Tibial artery (tissue), 4 donors: Measurements from ENCODE around the gene MRTO4.

Experiments
- DNase-seq, 2 donors: peaks; one replicate each; pipeline ENCODE4 v3.0.0-alpha.2; 2019
- H3K27ac ChIP-seq, 2 donors: fragments of 200-600 bp; sonication (generic) in 1 of 2; 1 replicate in 1 of 2; 2 replicates in 1 of 2; pipeline ENCODE4 v1.5.1; 2018 to 2019; ENCODE audit warnings: mild to moderate bottlenecking in 1 of 2
- H3K27me3 ChIP-seq, 2 donors: fragments of 200-600 bp; sonication (generic) in 1 of 2; one replicate each; pipeline versions ENCODE4 v1.5.1 to v1.6.0; 2016 to 2019
- H3K36me3 ChIP-seq, 3 donors: fragments of 200-600 bp; sonication (generic) in 2 of 3; one replicate each; pipeline ENCODE4 v1.5.1; 2016 to 2019; ENCODE audit warnings: mild to moderate bottlenecking in 2 of 3
- H3K4me1 ChIP-seq, 4 donors: fragments of 200-600 bp; sonication (generic) in 2 of 4; 1 replicate in 3 of 4; 2 replicates in 1 of 4; pipeline ENCODE4 v1.5.1; 2016 to 2019
- H3K4me3 ChIP-seq, 2 donors: fragments of 200-600 bp; sonication (generic) in 1 of 2; 1 replicate in 1 of 2; 2 replicates in 1 of 2; pipeline ENCODE4 v1.5.1; 2018 to 2019; ENCODE audit warnings: mild to moderate bottlenecking in 2 of 2
- H3K9me3 ChIP-seq, 3 donors: fragments of 200-600 bp; sonication (generic) in 1 of 3; one replicate each; pipeline ENCODE4 v1.5.1; 2016 to 2019
- CTCF ChIP-seq, 2 experiments: fragments of 200-600 bp in 1 of 2; fragments of 450-650 bp in 1 of 2; IDR thresholded peaks; one replicate each; pipeline ENCODE4 v1.5.1; 2017 to 2019; ENCODE audit warnings: antibody characterized with exemption in 2 of 2, mild to moderate bottlenecking in 1 of 2, moderate library complexity in 1 of 2
- intact Hi-C: fragments of 100-400 bp; cut with DNase I; formaldehyde crosslinking; loops from one replicate; pipeline ENCODE4 v1.15.0; 2023; ENCODE audit warnings: low total_unique reads

MRTO4 gene

GRCh38 chr1:19232524-19232846 is 19.1 kb upstream of the MRTO4 start:
- H3K27ac ChIP-seq, result no peak overlapping the region
- no peaks in the 10 kb centered on the region for H3K9me3 ChIP-seq
- intact Hi-C loops, result loop anchor here (10.0 kb wide), 2 partner anchors 48 to 328 kb away; partner anchors contain the start of gene ALDH4A1
- TF ChIP-seq CTCF (IDR thresholded peaks at IDR 0.05), result no peak
- peak in 1 of 2 donors; percentile 64 for DNase-seq
- no peak overlapping the region for H3K4me3 ChIP-seq
- H3K36me3 ChIP-seq, result peaks cover 57 to 100% (median 95%) of the 10 kb centered on the region in 3 donors
- H3K4me1 ChIP-seq, result no peaks in the 10 kb centered on the region
- H3K27me3 ChIP-seq, result no peaks in the 10 kb centered on the region

DNA sequence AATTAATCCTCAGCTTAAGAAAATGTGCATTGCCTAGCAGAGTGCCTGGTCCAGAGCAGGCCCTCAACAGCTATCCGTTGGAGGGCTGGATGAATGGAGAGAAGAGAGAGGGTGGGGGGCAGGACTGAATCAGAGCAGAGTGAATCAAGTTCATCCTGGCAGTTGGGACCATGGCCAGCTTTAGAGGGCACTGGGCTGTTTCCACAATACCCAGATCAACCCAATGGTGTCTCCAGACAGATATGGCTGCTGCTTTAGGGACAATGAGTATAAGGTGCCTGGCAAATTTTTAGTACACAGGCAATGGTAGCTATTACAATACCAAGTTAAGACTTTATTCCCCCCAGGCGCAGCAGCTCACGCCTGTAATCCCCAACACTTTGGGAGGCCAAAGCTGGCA is 17.4 kb upstream of the MRTO4 start:
- Histone ChIP-seq H3K4me1 (no peaks in the 10 kb centered on the region), H3K27ac (no peak overlapping the region), H3K27me3 (no peaks in the 10 kb centered on the region), H3K4me3 (no peak overlapping the region), H3K36me3 (peaks cover 66 to 100% (median 99%) of the 10 kb centered on the region in 3 donors), H3K9me3 (no peaks in the 10 kb centered on the region)
- peak in 1 of 2 donors; percentile 17 for DNase-seq
- intact Hi-C loops, result loop anchor here (10.0 kb wide), 2 partner anchors 49 to 329 kb away; partner anchors contain the start of gene ALDH4A1
- TF ChIP-seq CTCF (IDR thresholded peaks at IDR 0.05), result no peak

DNA sequence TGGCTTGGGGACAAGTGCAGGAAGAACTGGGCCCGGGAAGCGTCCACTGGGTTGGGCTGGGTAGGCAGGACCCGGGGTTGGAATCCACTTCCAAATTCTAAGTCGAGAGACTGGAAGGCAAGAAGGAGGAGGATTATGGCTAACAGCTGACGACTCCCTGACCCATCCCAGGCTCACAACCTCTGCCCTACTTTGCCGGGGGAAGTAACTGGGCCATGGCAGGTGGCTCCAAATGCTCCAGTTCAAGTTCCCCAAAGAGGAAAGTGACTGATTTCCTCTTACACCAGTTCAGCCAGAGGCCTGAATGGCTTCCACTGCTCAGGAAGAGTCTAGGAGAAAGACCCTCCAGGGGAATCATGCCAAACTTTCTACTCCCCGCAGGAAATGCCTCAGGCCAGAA is 11.7 kb upstream of the MRTO4 start:
- H3K4me1 ChIP-seq, result no peaks in the 10 kb centered on the region
- H3K27ac ChIP-seq, result no peak overlapping the region
- H3K4me3 ChIP-seq, result no peak overlapping the region
- H3K27me3 ChIP-seq, result no peaks in the 10 kb centered on the region
- no peak for DNase-seq
- H3K9me3 ChIP-seq, result no peaks in the 10 kb centered on the region
- intact Hi-C loops, result loop anchor here (10.0 kb wide), 2 partner anchors 55 to 335 kb away; partner anchors contain the start of gene ALDH4A1
- H3K36me3 ChIP-seq, result peaks cover 66 to 100% (median 94%) of the 10 kb centered on the region in 3 donors
- TF ChIP-seq CTCF (IDR thresholded peaks at IDR 0.05), result no peak

DNA sequence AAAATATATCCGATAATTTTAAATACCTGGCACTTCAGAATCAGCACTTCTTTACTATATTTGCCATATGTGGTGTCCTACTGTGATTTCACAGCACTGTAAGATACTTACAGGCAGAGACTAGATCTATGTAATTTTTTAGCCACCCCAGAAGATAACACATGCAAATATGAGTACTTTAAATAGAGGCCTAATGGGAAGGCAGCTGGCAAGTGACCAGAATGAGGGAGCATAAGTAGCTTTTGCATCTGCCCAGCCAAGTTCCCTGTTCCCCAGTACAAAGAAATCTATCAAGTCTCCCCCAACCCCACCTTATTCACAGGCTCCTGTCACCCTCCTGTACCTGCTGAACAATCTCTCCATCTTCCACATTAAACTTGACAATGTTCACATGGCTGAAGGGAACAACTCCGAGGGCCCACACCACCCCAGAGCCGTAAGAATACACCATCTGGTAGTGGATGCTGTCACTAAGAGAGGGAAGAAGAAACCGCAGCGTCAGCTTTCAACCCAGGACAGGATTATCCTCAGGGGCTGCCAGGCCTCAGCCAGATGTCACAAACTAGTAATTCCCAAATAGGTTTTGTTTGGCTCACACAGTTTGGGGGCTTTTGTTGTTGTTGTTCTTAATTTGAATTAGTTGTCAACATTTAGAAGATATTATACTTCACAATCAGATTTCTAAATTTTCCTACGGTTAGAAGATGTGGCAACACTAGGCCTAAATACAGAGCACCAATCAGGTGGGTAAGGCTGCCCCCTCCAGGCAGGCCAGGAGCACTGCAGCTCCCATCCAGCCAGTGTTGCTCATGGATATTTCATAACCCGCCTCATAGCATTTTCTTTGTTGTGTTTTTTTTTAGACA is 10.7 kb upstream of the MRTO4 start:
- Histone ChIP-seq H3K9me3 (no peaks in the 10 kb centered on the region), H3K27ac (peak overlapping the region in 1 of 2 donors; percentile 34), H3K4me3 (no peak overlapping the region), H3K27me3 (no peaks in the 10 kb centered on the region), H3K4me1 (no peaks in the 10 kb centered on the region), H3K36me3 (peaks cover 66 to 95% (median 88%) of the 10 kb centered on the region in 3 donors)
- peak; percentile 88 to 97 for TF ChIP-seq CTCF (IDR thresholded peaks at IDR 0.05)
- intact Hi-C loops, result no loop called here
- DNase-seq, result peak; percentile 68 to 75

DNA sequence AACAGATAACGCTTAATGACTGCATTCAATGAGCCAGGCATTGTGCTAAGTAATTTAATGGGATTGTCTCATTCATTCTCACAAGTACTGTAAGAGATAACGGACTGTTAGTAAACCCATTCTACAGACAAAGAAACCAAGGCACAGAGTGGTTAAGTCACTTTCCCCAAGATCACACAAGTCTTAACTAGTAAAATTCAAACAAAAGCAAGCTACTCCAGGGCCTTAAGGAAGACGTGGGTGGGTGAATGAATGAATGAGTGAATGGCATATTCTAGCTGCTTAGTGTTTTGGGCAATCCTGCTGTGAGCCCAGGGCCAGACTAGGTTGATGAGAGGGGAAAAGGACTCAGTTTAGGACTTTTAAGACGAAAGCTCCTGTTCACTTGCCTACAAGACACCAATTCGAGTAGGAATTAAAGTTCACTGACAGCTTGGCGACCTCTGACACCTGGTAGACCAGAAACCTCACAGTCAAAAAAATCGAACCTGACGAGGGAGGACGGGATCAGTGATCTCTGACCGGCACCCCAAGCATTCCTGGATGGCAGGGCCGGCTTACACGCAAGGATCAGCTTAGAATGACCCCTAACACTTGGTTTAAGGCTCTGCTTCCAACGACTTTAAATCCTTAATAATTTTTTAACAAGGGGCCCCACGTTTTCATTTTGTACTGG is 838 bp upstream of the MRTO4 start:
- H3K4me3 ChIP-seq, result peak overlapping the region; percentile 80 to 88
- no peak for DNase-seq
- H3K27ac ChIP-seq, result peak overlapping the region; percentile 88 to 89
- intact Hi-C loops, result no loop called here
- TF ChIP-seq CTCF (IDR thresholded peaks at IDR 0.05), result no peak
- peaks cover under 1 to 9% (median 6%) of the 10 kb centered on the region in 3 donors for H3K36me3 ChIP-seq
- H3K4me1 ChIP-seq, result peaks cover 0 to 35% (median 27%) of the 10 kb centered on the region in 4 donors
- no peaks in the 10 kb centered on the region for H3K9me3 ChIP-seq
- H3K27me3 ChIP-seq, result no peaks in the 10 kb centered on the region
